Mononuclear cell (primary cell): ENCODE results near the gene YAE1. TPM values are rescaled to one million over a fixed set of nuclear protein-coding genes. Genes with fewer than 3 reads are reported as not detected.

Experiments used
- H3K27me3 ChIP-seq: 2 replicates; pipeline ENCODE4 v1.6.0; 2011; ENCODE audit warnings: low read length, control low read depth; ENCODE audit not compliant: insufficient read depth
- H3K4me1 ChIP-seq: 2 replicates; pipeline ENCODE4 v1.5.1; 2011; ENCODE audit warnings: mild to moderate bottlenecking, low read length, control low read depth; ENCODE audit not compliant: insufficient read depth
- H3K4me3 ChIP-seq: 2 replicates; pipeline ENCODE4 v1.5.1; 2011; ENCODE audit warnings: mild to moderate bottlenecking, low read length, moderate library complexity
- H3K9me3 ChIP-seq: 2 replicates; pipeline ENCODE4 v1.5.1; 2011; ENCODE audit warnings: low read depth, mild to moderate bottlenecking, control low read depth, low read length
- total RNA-seq: library from RNA; depleted of rRNA; stranded (reverse); fragments of >200 nt; gene quantifications from one replicate; pipeline ENCODE4 v1.2.3, GENCODE V29; 2012

YAE1 gene
- total RNA-seq, 1 donor, result 10.1 TPM

- Histone ChIP-seq H3K4me3 (no peak overlapping the region), H3K4me1 (peaks cover 12% of the 10 kb centered on the region), H3K27me3 (peaks cover 30% of the 10 kb centered on the region), H3K9me3 (no peaks in the 10 kb centered on the region)
Observed at GRCh38 chr7:39609113-39609934, 43.1 kb downstream of the YAE1 start.

GRCh38 chr7:39609935-39610263, 43.7 kb downstream of the YAE1 start:
- no peak overlapping the region for H3K4me3 ChIP-seq

GRCh38 chr7:39613577-39613976, 47.4 kb downstream of the YAE1 start:
- no peak overlapping the region for H3K4me3 ChIP-seq
- no peaks in the 10 kb centered on the region for H3K9me3 ChIP-seq
- H3K4me1 ChIP-seq, result peaks cover 12% of the 10 kb centered on the region
- peaks cover 27% of the 10 kb centered on the region for H3K27me3 ChIP-seq

More at GRCh38 chr7:39609935-39610263, 43.7 kb downstream of the YAE1 start:
- no peaks in the 10 kb centered on the region for H3K9me3 ChIP-seq
- peaks cover 12% of the 10 kb centered on the region for H3K4me1 ChIP-seq
- H3K27me3 ChIP-seq, result peaks cover 30% of the 10 kb centered on the region

GRCh38 chr7:39614299-39614698, 48.1 kb downstream of the YAE1 start:
- no peak overlapping the region for H3K4me3 ChIP-seq
- peaks cover 8% of the 10 kb centered on the region for H3K4me1 ChIP-seq
- peaks cover 22% of the 10 kb centered on the region for H3K27me3 ChIP-seq
- H3K9me3 ChIP-seq, result no peaks in the 10 kb centered on the region

- Histone ChIP-seq H3K4me1 (no peaks in the 10 kb centered on the region), H3K27me3 (peaks cover 11% of the 10 kb centered on the region)
Observed at GRCh38 chr7:39615350-39615975, 49.3 kb downstream of the YAE1 start.

GRCh38 chr7:39616138-39616537, 49.9 kb downstream of the YAE1 start:
- Histone ChIP-seq H3K9me3 (no peaks in the 10 kb centered on the region), H3K4me3 (no peak overlapping the region), H3K27me3 (peaks cover 6% of the 10 kb centered on the region), H3K4me1 (no peaks in the 10 kb centered on the region)

More at GRCh38 chr7:39615350-39615975, 49.3 kb downstream of the YAE1 start:
- no peak overlapping the region for H3K4me3 ChIP-seq
- H3K9me3 ChIP-seq, result no peaks in the 10 kb centered on the region

GRCh38 chr7:39617005-39617404, 50.8 kb downstream of the YAE1 start:
- Histone ChIP-seq H3K4me1 (peaks cover 4% of the 10 kb centered on the region), H3K9me3 (no peaks in the 10 kb centered on the region), H3K4me3 (no peak overlapping the region), H3K27me3 (peaks cover 2% of the 10 kb centered on the region)

- Histone ChIP-seq H3K27me3 (no peaks in the 10 kb centered on the region), H3K4me3 (no peak overlapping the region), H3K9me3 (no peaks in the 10 kb centered on the region), H3K4me1 (peaks cover 14% of the 10 kb centered on the region)
Observed at GRCh38 chr7:39618868-39619267, 52.7 kb downstream of the YAE1 start.

- no peaks in the 10 kb centered on the region for H3K27me3 ChIP-seq
- no peaks in the 10 kb centered on the region for H3K9me3 ChIP-seq
- H3K4me1 ChIP-seq, result peaks cover 21% of the 10 kb centered on the region
- H3K4me3 ChIP-seq, result no peak overlapping the region
Observed at GRCh38 chr7:39620486-39620885, 54.3 kb downstream of the YAE1 start.

GRCh38 chr7:39621261-39621660, 55.1 kb downstream of the YAE1 start:
- H3K9me3 ChIP-seq, result no peaks in the 10 kb centered on the region
- H3K27me3 ChIP-seq, result no peaks in the 10 kb centered on the region
- H3K4me1 ChIP-seq, result peaks cover 21% of the 10 kb centered on the region

GRCh38 chr7:39621784-39622411, 55.7 kb downstream of the YAE1 start:
- H3K4me1 ChIP-seq, result peaks cover 21% of the 10 kb centered on the region
- H3K9me3 ChIP-seq, result no peaks in the 10 kb centered on the region
- no peaks in the 10 kb centered on the region for H3K27me3 ChIP-seq
- no peak overlapping the region for H3K4me3 ChIP-seq

More at GRCh38 chr7:39621261-39621660, 55.1 kb downstream of the YAE1 start:
- no peak overlapping the region for H3K4me3 ChIP-seq

Other genes starting within 250 kb of the YAE1 start
- 10.6 TPM for gene RALA, start 57.2 kb downstream of the YAE1 start, total RNA-seq